Motor neuron (in vitro differentiated cells): ENCODE measurements around the gene CHSY1. TPM values are rescaled to one million over a fixed set of nuclear protein-coding genes. Genes with fewer than 3 reads are reported as not detected.

Source experiments
- ATAC-seq, 8 experiments: fragments of 200-7000 bp; cut with Tn5 transposase; replicated peaks in 6 of 8; 2 replicates each; pipeline ENCODE4 v1.8.0; 2021; ENCODE audit warnings: mild to moderate bottlenecking in 8 of 8, moderate library complexity in 8 of 8
- H3K27ac ChIP-seq, 2 donors: fragments of 250-450 bp; sonication (Bioruptor Pico); 2 replicates each; pipeline ENCODE4 v1.9.0; 2021; ENCODE audit warnings: antibody characterized with exemption in 2 of 2, mild to moderate bottlenecking in 2 of 2, moderate library complexity in 1 of 2
- H3K4me1 ChIP-seq, 2 donors: fragments of 250-450 bp; sonication (Bioruptor Pico); replicated peaks in 1 of 2; 2 replicates each; pipeline ENCODE4 v1.6.1; 2021; ENCODE audit warnings: antibody characterized with exemption in 2 of 2, mild to moderate bottlenecking in 2 of 2, moderate library complexity in 1 of 2
- H3K4me3 ChIP-seq, 5 donors: fragments of 250-450 bp; sonication (Bioruptor Pico); 2 replicates each; pipeline ENCODE4 v1.9.0; 2021; ENCODE audit warnings: antibody characterized with exemption in 5 of 5, mild to moderate bottlenecking in 5 of 5, moderate library complexity in 4 of 5
- WGBS, 10 experiments: fragments of 450-650 bp; shearing (Covaris generic); methylation state at CpG; one replicate each; pipeline ENCODE4 v1.0.0; 2022; 5-methylcytosine and 5-hydroxymethylcytosine counted together
- in situ Hi-C, 9 experiments: fragments of 400-800 bp; cut with MboI; loops; one replicate each; pipeline ENCODE4 v1.15.0; 2021; ENCODE audit warnings: low sequenced_read_pairs in 9 of 9, low pct_unique_long_range_greater_than_20kb in 2 of 9; ENCODE audit not compliant: unreplicated experiment in 9 of 9
- total RNA-seq, 8 experiments: library from RNA; unstranded; fragments of 300-600 nt; gene quantifications; 2 replicates each; pipeline versions ENCODE4 v1.2.3 to v1.2.4, GENCODE V29; 2022

Gene CHSY1
- total RNA-seq, 8 experiments from 2014 or later = 14.2 to 59.5 (median 20.7) TPM

DNA sequence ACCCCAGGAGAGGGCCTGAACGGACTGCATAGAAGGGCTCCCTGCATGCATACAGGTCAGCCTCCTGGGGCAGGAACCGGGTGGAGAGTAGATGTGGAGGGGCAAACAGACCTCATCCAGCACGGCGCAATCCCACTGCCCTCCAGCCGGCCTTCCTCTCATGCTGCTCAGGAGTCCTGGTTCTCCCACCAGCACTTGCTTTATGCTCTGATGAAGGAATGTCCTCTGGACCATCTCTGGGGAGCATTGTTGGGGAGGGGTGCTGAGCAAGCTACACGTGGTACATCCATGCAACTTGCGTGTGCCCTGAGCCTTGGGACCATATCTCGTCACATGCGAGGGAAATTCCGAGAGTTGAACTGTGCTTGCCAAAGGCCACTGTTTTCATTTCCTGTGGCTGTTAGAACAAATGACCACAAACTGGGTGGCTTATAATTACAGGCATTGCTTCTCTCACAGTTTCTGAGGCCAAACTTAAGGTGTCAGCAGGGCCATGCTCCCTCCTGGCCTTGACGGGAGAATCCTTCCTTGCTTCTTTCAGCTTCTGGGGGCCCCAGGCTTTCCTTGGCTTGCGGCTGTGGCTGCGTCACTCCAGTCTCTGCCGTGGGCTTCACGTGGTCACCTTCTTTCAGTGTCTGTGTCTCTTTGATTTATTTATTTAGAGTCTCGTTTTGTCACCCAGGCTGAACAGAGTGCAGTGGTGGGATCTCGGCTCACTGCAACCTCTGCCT, 13.2 kb upstream of the CHSY1 start:
- H3K27ac ChIP-seq = no peak overlapping the region
- no peak for ATAC-seq
- in situ Hi-C loops = loop anchor here in 5 of 9 experiments (10.0 to 25.0 kb wide), 3 partner anchors 250 to 653 kb away; partner anchors contain the start of genes ASB7 (in 3 of the 5) and LINS1 (in 3 of the 5)
- 79 to 100% (median 87%) methylated on average over 2 to 11 of the region's 17 CpGs; no CpG with 5 or more reads in 2 of the 10 experiments for WGBS, 10 experiments
- H3K4me3 ChIP-seq = no peak overlapping the region
- H3K4me1 ChIP-seq = peaks cover 0 to 2% of the 10 kb centered on the region in 2 donors

GRCh38 chr15:101264011-101264410, 12.2 kb upstream of the CHSY1 start:
- Histone ChIP-seq H3K27ac (no peak overlapping the region), H3K4me1 (peaks cover 0 to 2% of the 10 kb centered on the region in 2 donors), H3K4me3 (no peak overlapping the region)
- WGBS, 10 experiments = 70 to 100% (median 97%) methylated on average over 1 to 3 of the region's 4 CpGs; no CpG with 5 or more reads in 4 of the 10 experiments
- ATAC-seq = no peak
- in situ Hi-C loops = loop anchor here in 5 of 9 experiments (10.0 to 25.0 kb wide), 3 partner anchors 249 to 652 kb away; partner anchors contain the start of genes ASB7 (in 3 of the 5) and LINS1 (in 3 of the 5)

- WGBS, 10 experiments = 17 to 100% (median 50%) methylated on average over 1 to 4 of the region's 4 CpGs; no CpG with 5 or more reads in 1 of the 10 experiments
- no peak for ATAC-seq
- in situ Hi-C loops = loop anchor here in 5 of 9 experiments (10.0 to 25.0 kb wide), 3 partner anchors 248 to 650 kb away; partner anchors contain the start of genes ASB7 (in 3 of the 5) and LINS1 (in 3 of the 5)
- Histone ChIP-seq H3K27ac (no peak overlapping the region), H3K4me1 (peaks cover 2 to 4% of the 10 kb centered on the region in 2 donors), H3K4me3 (no peak overlapping the region)
Observed at GRCh38 chr15:101262551-101262950, 10.7 kb upstream of the CHSY1 start.

GRCh38 chr15:101258238-101259144, 6.6 kb upstream of the CHSY1 start:
- in situ Hi-C loops = loop anchor here (5.0 to 25.0 kb wide), 9 partner anchors 164 to 646 kb away; partner anchors contain the start of genes ASB7 (in 3 of the 9) and LINS1 (in 3 of the 9)
- ATAC-seq = peak; percentile 60 to 92 (median 75)
- WGBS, 10 experiments = 7 to 31% (median 14%) methylated on average over 2 to 7 of the region's 11 CpGs
- peaks cover 4 to 8% of the 10 kb centered on the region in 2 donors for H3K4me1 ChIP-seq
- H3K4me3 ChIP-seq = no peak overlapping the region
- H3K27ac ChIP-seq = no peak overlapping the region

DNA sequence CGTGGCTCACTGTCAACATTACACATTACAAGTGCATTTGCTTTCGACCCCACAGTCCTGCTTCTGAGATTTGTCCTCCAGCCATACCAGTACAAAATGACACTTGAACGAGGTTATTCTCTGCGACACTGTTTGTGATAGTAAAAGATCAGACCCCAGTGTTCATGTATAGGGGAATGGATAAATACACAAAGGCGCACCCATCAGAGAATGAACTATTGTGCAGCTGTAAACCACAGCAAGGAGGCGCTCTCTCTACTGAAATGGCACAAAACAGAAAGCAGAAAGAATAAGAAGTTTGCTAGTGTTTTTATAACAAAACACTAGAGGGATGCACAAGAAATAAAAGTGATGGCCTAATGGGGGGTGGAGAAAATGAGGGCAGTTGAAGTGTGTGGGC, 4.9 kb upstream of the CHSY1 start:
- in situ Hi-C loops = loop anchor here (5.0 to 25.0 kb wide), 9 partner anchors 162 to 644 kb away; partner anchors contain the start of genes ASB7 (in 3 of the 9) and LINS1 (in 3 of the 9)

DNA sequence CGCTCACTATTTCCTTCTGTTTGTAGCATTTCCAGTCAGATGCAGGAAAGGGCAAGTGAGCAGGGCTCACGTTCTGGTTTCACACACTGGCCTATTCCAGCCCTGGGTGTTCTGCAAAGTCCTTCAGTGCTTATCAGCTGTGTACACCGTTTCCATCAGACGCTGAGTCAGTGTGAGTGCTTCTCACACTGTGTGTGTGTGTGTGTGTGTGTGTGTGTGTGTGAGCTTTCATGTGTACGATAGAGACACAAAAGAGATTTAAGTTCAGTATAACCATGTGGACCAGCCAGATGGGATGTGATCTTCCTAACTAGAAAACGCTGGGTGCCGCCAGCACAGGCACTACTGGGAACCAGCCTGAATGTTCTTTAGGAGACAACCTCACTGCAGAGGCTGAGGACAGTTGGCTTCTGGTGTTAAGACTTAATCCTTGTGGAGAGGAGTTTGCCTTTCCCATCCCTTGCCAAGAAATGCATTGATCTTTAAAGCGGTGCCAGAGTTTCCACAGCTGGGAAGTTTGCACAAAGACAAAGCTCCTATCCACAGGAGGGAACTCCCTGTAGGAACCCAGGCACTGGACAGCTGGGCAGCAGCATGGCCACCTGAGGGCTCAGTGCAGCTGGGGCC, 3.9 kb upstream of the CHSY1 start:
- Histone ChIP-seq H3K4me1 (peaks cover 8 to 9% of the 10 kb centered on the region in 2 donors), H3K27ac (no peak overlapping the region), H3K4me3 (no peak overlapping the region)
- ATAC-seq = peak in 3 of 8 experiments; percentile 4 to 41 (median 12)
- in situ Hi-C loops = loop anchor here (5.0 to 25.0 kb wide), 9 partner anchors 161 to 643 kb away; partner anchors contain the start of genes ASB7 (in 3 of the 9) and LINS1 (in 3 of the 9)
- WGBS, 10 experiments = 43 to 100% (median 59%) methylated on average over 1 to 6 of the region's 8 CpGs; no CpG with 5 or more reads in 2 of the 10 experiments

More for the DNA sequence above, 4.9 kb upstream of the CHSY1 start:
- ATAC-seq = no peak
- H3K4me3 ChIP-seq = no peak overlapping the region
- no peak overlapping the region for H3K27ac ChIP-seq
- 63 to 100% (median 82%) methylated on average over 1 to 6 of the region's 6 CpGs; no CpG with 5 or more reads in 2 of the 10 experiments for WGBS, 10 experiments
- H3K4me1 ChIP-seq = peaks cover 8 to 9% of the 10 kb centered on the region in 2 donors

GRCh38 chr15:101255051-101255395, 3.2 kb upstream of the CHSY1 start:
- 39 to 100% (median 61%) methylated on average over 1 to 5 of the region's 5 CpGs; no CpG with 5 or more reads in 1 of the 10 experiments for WGBS, 10 experiments
- H3K27ac ChIP-seq = no peak overlapping the region
- no peak for ATAC-seq
- peaks cover 10 to 11% of the 10 kb centered on the region in 2 donors for H3K4me1 ChIP-seq
- in situ Hi-C loops = loop anchor here (5.0 to 25.0 kb wide), 9 partner anchors 160 to 643 kb away; partner anchors contain the start of genes ASB7 (in 3 of the 9) and LINS1 (in 3 of the 9)
- H3K4me3 ChIP-seq = no peak overlapping the region

DNA sequence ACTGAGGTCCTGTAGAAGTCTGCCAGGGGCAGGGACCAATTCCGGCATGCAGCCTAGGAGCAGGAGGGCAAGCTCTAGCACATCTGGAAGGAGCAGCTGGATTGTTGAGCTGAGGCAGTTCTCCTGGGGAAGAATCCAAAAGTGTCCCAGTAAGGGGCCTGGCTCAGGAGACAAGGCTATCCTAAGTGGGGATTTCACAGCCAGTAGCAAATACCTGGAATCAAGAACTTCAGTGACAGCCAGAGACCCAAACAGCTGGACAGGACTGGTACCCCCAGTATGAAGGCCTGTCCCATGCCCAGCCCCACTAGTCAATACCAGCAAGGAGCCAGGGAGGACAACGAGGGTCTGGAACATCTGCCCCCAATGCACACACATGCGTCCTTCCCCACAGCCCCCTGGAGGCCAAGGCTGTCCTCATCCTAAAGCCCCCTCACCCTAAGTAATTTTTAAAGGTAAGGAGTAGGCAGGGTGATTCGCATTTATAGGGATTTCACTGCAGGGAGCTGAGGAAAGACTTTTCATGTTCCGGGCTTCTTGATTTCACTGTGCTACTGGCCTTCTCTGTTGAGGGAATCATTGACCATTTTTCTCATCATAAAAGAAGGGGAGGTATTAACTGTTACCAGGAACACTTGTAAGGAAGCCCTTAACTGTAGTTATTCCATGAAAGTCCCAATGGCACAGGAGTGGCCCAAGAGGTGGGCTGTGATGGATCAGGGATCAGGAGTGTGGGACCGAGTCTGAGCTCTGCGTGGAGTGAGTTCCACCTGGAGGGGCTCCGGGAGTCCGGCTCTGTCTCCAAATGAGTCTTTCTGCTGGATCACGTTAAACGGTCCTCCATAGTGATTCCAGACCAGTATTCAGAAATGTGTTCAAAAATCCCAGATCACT, 2.6 kb upstream of the CHSY1 start:
- in situ Hi-C loops = loop anchor here (5.0 to 25.0 kb wide), 9 partner anchors 160 to 642 kb away; partner anchors contain the start of genes ASB7 (in 3 of the 9) and LINS1 (in 3 of the 9)
- H3K4me1 ChIP-seq = peaks cover 16 to 17% of the 10 kb centered on the region in 2 donors
- 53 to 93% (median 84%) methylated on average over 2 to 6 of the region's 11 CpGs; no CpG with 5 or more reads in 3 of the 10 experiments for WGBS, 10 experiments
- H3K4me3 ChIP-seq = no peak overlapping the region
- no peak for ATAC-seq
- no peak overlapping the region for H3K27ac ChIP-seq

- ATAC-seq = no peak
- Histone ChIP-seq H3K4me3 (peak overlapping the region; percentile 87 to 100 (median 89)), H3K27ac (no peak overlapping the region), H3K4me1 (peaks cover 20 to 28% of the 10 kb centered on the region in 2 donors)
- in situ Hi-C loops = loop anchor here (10.0 to 25.0 kb wide), 6 partner anchors 158 to 641 kb away; partner anchors contain the start of genes ASB7 (in 3 of the 9) and LINS1 (in 3 of the 9)
- WGBS, 10 experiments = 20 to 76% (median 38%) methylated on average over 1 to 3 of the region's 3 CpGs; no CpG with 5 or more reads in 3 of the 10 experiments
Observed at GRCh38 chr15:101252836-101253235, 988 bp upstream of the CHSY1 start.

- Histone ChIP-seq H3K4me1 (peaks cover 22 to 33% of the 10 kb centered on the region in 2 donors), H3K4me3 (peak overlapping the region; percentile 87 to 100 (median 89)), H3K27ac (peak overlapping the region; percentile 84 to 85)
- peak; percentile 42 to 70 (median 60) for ATAC-seq
- in situ Hi-C loops = loop anchor here (10.0 to 25.0 kb wide), 6 partner anchors 156 to 639 kb away; partner anchors contain the start of genes ASB7 (in 3 of the 9) and LINS1 (in 3 of the 9)
- WGBS, 10 experiments = 0 to 2% (median 0%) methylated on average over 1 to 8 of the region's 150 CpGs; no CpG with 5 or more reads in 4 of the 10 experiments
Observed at GRCh38 chr15:101250873-101251829, 697 bp downstream of the CHSY1 start.
